T-helper 2 cell treated with Interferon-gamma antibody and Interleukin-4, amounts not matched to agents 5 μg/mL and 100 μg/mL, for 36 hours (primary cell): Measurements from ENCODE around the gene AVEN.
A peak's percentile ranks its signal among the peaks of the same experiment; 100 is the strongest.
"Not testable (repeated sequence)": the region's sequence is repeated elsewhere in the genome, so short reads cannot be mapped to it uniquely, and the experiment has no call there.

Experiments
- DNase-seq: peaks from one replicate; pipeline ENCODE4 v3.0.0; 2021; ENCODE audit warnings: low spot score
- H3K27ac Mint-ChIP-seq: one replicate; pipeline ENCODE4 v1.8.0; 2021; ENCODE audit warnings: mild to moderate bottlenecking, mixed read lengths
- H3K27me3 Mint-ChIP-seq: one replicate; pipeline ENCODE4 v1.8.0; 2021; ENCODE audit warnings: low read depth, mixed read lengths
- H3K36me3 Mint-ChIP-seq: one replicate; pipeline ENCODE4 v1.8.0; 2021; ENCODE audit warnings: low read depth, mixed read lengths
- H3K4me1 Mint-ChIP-seq: one replicate; pipeline ENCODE4 v1.8.0; 2021; ENCODE audit warnings: low read depth, mixed read lengths
- H3K4me3 Mint-ChIP-seq: one replicate; pipeline ENCODE4 v1.8.0; 2022; ENCODE audit warnings: mild to moderate bottlenecking, moderate library complexity, mixed read lengths
- H3K9me3 Mint-ChIP-seq: one replicate; pipeline ENCODE4 v1.8.0; 2021; ENCODE audit warnings: mixed read lengths

AVEN gene

DNA sequence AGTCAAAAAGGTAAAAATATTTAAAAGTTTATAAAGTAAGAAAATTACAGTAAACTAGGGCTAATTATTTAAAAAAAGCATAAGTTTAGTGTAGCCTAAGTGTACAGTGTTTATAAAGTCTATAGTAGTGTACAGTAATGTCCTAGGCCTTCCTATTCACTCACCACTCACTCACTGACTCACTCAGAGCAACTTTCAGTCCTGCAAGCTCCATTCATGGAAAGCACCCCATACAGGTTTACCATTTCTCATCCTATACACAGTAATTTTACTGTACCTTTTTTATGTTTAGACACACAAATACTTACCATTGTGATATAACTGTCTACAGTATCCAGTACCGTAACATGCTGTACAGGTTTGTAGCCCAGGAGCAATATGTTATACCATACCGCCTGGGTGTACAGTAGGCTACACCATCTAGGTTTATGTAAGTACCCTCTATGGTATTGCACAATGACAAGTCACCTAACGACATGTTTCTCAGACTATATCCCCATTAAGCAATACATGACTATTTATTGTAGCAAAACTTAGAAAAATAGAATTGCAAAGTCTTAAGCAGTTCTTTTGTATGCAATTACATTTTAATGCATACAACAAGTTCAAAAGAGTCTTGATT, 19.5 kb downstream of the AVEN start:
- peaks cover 3% of the 10 kb centered on the region for H3K27me3 Mint-ChIP-seq
- peaks cover 11% of the 10 kb centered on the region for H3K36me3 Mint-ChIP-seq
- H3K4me1 Mint-ChIP-seq = peaks cover 21% of the 10 kb centered on the region
- no peak overlapping the region for H3K4me3 Mint-ChIP-seq
- H3K9me3 Mint-ChIP-seq = peaks cover 13% of the 10 kb centered on the region
- no peak for DNase-seq
- H3K27ac Mint-ChIP-seq = no peak overlapping the region

DNA sequence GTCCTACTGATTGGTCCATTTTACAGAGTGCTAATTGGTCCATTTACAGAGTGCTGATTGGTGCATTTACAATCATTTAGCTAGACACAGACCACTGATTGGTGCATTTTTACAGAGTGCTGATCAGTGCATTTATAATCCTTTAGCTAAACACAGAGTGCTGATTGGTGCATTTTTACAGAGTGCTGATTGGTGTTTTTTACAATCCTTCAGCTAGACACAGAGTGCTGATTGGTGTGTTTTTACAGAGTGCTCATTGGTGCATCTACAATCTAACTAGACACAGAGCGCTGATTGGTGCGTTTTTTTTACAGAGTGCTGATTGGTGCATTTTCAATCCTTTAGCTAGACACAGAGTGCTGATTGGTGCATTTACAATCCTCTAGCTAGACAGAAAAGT, 20.3 kb downstream of the AVEN start:
- Mint-ChIP-seq H3K4me3 (peak overlapping the region; percentile 83), H3K36me3 (peaks cover 11% of the 10 kb centered on the region), H3K27ac (peak overlapping the region; percentile 83), H3K4me1 (peaks cover 21% of the 10 kb centered on the region), H3K9me3 (peaks cover 13% of the 10 kb centered on the region)
- H3K27me3 Mint-ChIP-seq, DNase-seq: not testable (repeated sequence)

DNA sequence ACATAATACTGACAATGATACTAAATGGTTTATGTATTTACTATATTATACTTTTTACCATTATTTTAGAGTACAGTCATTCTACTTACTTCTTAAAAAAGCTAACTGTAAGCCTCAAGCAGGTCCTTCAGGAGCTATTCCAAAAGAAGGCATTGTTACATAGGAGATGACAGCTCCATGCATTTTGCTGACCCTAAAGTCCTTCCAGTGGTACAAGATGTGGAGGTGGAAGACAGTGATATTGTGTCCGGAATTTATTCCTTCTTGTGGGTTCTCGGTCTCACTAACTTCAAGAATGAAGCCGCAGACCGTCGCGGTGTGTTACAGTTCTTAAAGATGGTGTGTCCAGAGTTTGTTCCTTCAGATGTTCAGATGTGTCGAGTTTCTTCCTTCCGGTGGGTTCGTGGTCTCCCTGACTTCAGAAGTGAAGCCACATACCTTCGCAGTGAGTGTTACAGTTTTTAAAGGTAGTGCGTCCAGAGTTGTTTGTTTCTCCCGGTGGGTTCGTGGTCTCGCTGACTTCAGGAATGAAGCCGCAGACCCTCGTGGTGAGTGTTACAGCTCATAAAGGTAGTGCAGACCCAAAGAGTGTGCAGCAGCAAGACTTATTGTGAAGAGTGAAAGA, 20.9 kb downstream of the AVEN start:
- peaks cover 3% of the 10 kb centered on the region for H3K27me3 Mint-ChIP-seq
- H3K4me3 Mint-ChIP-seq = peak overlapping the region; percentile 83
- H3K36me3 Mint-ChIP-seq = peaks cover 11% of the 10 kb centered on the region
- H3K27ac Mint-ChIP-seq = peak overlapping the region; percentile 83
- H3K4me1 Mint-ChIP-seq = peaks cover 21% of the 10 kb centered on the region
- DNase-seq = peak; percentile 43
- H3K9me3 Mint-ChIP-seq = peaks cover 13% of the 10 kb centered on the region

DNA sequence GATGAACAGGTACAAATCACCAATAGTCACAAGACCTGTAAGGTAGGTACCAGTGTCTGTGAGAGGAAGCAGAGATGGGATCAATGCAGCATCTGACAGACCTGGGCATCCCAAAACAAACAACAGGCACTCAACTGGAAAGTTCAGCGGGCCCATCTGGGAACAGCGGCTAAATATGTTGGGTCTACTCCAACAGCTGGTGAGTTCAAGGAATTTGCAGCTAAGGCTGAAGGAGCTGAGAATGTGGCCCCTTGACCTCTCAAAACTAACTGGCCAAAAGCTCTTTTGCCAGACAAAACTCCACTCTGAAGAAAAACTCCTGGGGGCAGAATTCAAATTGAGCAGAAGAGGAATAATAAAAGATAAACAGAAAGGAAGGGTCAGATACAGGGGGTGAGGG, 24.4 kb downstream of the AVEN start:
- Mint-ChIP-seq H3K9me3 (peaks cover 6% of the 10 kb centered on the region), H3K4me1 (peaks cover 15% of the 10 kb centered on the region), H3K27ac (no peak overlapping the region), H3K36me3 (peaks cover 5% of the 10 kb centered on the region), H3K27me3 (peaks cover 5% of the 10 kb centered on the region), H3K4me3 (no peak overlapping the region)
- DNase-seq = no peak

DNA sequence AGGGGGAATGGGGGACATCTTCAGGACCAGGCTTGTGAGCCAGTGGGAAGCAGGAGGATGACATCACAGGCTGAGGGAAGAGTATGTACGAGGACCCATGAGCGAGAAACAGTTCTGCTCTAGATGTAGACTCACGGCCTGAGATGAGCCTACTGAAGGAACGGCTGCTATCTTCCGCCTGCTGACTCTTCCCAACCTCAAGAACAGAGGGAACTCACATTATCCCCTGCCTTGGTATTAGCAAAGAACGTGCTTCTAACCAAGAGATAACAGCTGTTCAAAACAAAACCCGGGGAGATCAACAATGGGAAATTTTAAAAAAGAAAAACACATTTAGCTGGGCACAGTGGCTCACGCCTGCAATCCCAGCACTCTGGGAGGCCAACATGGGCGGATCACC, 25.3 kb downstream of the AVEN start:
- Mint-ChIP-seq H3K27ac (no peak overlapping the region), H3K27me3 (peaks cover 5% of the 10 kb centered on the region), H3K36me3 (peaks cover 5% of the 10 kb centered on the region), H3K4me1 (peaks cover 13% of the 10 kb centered on the region), H3K4me3 (no peak overlapping the region), H3K9me3 (peaks cover 6% of the 10 kb centered on the region)
- DNase-seq = no peak

DNA sequence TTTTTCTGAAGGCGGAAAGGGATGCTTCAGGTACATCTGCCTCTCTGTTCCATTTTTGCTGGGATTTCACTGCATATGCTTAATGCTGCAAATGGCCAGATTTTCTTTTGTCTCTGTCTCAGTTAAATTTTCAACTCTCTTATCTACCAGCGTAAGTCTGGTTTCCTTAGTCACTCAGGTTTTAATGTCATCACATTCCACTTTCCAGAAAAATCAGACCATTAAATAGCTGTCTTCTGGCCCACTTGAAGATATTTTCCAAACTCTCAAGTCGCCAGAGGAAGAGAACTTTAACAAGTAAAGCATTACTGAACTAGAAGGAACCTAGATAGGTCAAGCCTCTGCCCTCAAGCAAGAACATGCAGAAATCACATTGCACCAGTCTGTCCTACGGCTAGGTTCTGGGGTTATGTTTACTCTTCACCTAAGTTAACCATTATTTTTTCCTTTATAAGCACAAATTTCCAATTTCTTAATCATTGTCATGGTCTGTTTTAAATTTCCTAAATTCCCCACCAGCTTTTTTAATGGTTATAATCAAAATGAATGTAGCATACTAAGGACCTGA, 26.5 kb downstream of the AVEN start:
- Mint-ChIP-seq H3K36me3 (peaks cover 2% of the 10 kb centered on the region), H3K4me1 (peaks cover 6% of the 10 kb centered on the region), H3K27me3 (peaks cover 5% of the 10 kb centered on the region), H3K9me3 (no peaks in the 10 kb centered on the region), H3K27ac (no peak overlapping the region), H3K4me3 (no peak overlapping the region)
- no peak for DNase-seq

DNA sequence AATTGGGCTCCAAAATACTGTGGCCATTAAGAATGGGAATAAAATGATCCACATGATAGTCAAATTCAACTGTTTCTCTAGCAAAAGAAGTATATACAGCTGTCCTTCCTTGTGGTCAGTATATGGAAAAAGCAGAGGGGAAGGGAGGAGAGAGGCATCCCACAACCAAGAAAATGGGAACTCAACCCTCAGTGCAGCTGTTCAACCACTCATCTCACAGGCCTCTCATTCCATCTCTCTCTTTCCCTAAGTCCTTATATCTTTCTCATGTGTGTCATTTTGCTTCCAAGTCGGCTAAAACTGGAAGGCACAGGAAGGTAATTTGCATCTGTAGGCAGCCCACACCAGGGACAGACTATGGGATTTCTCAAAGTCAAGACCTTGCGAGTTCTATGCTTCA, 27.5 kb downstream of the AVEN start:
- H3K27ac Mint-ChIP-seq = no peak overlapping the region
- peaks cover 2% of the 10 kb centered on the region for H3K27me3 Mint-ChIP-seq
- no peaks in the 10 kb centered on the region for H3K9me3 Mint-ChIP-seq
- no peak for DNase-seq
- no peaks in the 10 kb centered on the region for H3K36me3 Mint-ChIP-seq
- H3K4me1 Mint-ChIP-seq = peaks cover 2% of the 10 kb centered on the region
- no peak overlapping the region for H3K4me3 Mint-ChIP-seq

DNA sequence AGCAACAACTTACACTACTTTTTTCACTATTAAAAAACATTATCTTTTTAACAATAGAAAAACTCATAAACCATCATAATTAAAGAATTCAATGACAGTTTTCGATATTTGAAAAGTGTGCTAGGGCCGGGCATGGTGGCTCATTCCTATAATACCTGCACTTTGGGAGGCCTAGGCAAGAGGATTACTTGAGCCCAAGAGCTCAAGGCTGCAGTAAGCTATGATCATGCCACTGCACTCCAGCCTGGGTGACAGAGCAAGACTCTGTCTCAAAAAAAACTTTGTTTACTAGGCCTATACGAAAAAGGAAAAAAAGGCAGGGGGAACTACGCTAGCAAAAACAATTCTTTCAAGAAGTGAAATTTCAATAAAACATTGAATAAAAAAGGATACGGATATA, 28.1 kb downstream of the AVEN start:
- Mint-ChIP-seq H3K9me3 (no peaks in the 10 kb centered on the region), H3K4me1 (peaks cover 2% of the 10 kb centered on the region)

DNA sequence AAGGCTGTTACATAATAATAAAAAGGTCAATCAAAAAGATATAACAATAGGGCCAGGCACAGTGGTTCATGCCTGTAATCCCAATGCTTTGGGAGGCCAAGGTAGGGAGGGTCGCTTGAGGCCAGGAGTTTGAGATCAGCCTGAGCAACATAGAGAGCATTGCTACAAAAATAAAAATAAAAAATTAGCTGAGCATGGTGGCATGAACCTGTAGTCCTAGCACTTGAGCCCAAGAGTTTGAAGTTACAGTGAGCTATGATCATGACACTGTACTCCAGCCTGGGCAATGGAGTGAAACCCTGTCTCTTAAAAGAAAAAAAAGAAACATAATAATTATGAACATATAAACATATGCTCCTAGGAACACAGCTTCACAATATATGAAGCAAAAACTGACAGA, 29.3 kb downstream of the AVEN start:
- no peak for DNase-seq
- Mint-ChIP-seq H3K36me3 (no peaks in the 10 kb centered on the region), H3K4me1 (peaks cover 2% of the 10 kb centered on the region), H3K9me3 (no peaks in the 10 kb centered on the region), H3K27ac (no peak overlapping the region), H3K27me3 (peaks cover 2% of the 10 kb centered on the region), H3K4me3 (no peak overlapping the region)

More for the DNA sequence above, 28.1 kb downstream of the AVEN start:
- DNase-seq = no peak
- no peak overlapping the region for H3K27ac Mint-ChIP-seq
- H3K27me3 Mint-ChIP-seq = peaks cover 2% of the 10 kb centered on the region
- no peaks in the 10 kb centered on the region for H3K36me3 Mint-ChIP-seq
- no peak overlapping the region for H3K4me3 Mint-ChIP-seq

DNA sequence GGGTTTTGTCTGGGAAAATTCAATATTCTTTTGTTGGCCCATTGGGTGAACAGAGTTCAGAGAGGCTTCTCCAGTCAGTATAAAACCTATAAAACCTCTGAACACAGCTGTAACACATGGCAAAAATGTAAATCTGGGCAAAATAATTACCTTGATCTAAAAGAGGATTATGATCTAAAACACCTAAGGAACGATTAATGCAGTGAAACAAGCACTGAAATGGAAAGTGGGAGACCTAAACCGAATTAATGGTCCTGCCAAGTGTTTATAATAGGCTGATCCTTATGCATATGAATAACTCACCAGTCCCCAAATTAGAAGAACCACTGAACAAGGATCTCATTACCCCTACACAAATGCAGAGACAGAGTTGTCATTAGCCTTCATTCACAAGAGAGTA, 32.6 kb downstream of the AVEN start:
- Mint-ChIP-seq H3K4me3 (no peak overlapping the region), H3K27ac (no peak overlapping the region), H3K9me3 (no peaks in the 10 kb centered on the region), H3K27me3 (peaks cover 2% of the 10 kb centered on the region), H3K36me3 (no peaks in the 10 kb centered on the region), H3K4me1 (peaks cover 2% of the 10 kb centered on the region)
- DNase-seq = no peak

DNA sequence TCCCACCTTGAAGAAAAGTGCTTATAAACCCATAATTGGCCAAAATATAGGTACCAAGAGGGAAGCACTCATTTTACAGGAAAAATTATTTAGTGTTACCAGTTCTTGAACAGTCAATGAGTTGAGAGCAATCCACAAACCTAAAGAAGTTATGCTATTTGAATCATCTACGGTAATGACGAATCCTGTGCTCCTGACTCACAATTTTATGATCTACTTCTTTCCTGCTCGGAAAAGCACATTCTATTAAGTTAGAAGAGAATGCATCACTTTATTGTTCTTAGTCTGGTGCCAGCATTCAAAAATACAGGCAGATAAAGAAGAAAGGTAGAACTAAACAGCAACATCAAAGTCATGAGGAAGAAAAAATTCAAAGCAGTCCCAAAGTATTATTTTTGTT, 37.5 kb downstream of the AVEN start:
- Mint-ChIP-seq H3K27ac (no peak overlapping the region), H3K4me1 (no peaks in the 10 kb centered on the region), H3K4me3 (no peak overlapping the region), H3K9me3 (no peaks in the 10 kb centered on the region), H3K36me3 (no peaks in the 10 kb centered on the region), H3K27me3 (no peaks in the 10 kb centered on the region)
- DNase-seq = no peak

DNA sequence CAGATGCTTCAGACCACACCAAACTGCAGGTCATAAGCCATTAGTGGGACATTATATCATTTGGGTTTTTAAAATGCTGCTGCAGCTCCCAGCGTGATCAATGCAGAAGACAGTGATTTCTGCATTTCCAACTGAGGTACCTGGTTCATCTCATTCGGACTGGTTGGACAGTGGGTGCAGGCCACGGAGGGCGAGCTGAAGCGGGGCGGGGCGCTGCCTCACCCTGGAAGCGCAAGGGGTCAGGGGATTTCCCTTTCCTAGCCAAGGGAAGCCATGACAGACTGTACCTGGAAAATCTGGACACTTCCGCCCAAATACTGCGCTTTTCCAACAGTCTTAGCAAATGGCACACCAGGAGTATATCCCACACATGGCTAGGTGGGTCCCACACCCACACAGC, 43.3 kb downstream of the AVEN start:
- not testable (repeated sequence) for DNase-seq, H3K4me1 Mint-ChIP-seq, H3K27me3 Mint-ChIP-seq, H3K9me3 Mint-ChIP-seq, H3K36me3 Mint-ChIP-seq, H3K4me3 Mint-ChIP-seq, H3K27ac Mint-ChIP-seq

DNA sequence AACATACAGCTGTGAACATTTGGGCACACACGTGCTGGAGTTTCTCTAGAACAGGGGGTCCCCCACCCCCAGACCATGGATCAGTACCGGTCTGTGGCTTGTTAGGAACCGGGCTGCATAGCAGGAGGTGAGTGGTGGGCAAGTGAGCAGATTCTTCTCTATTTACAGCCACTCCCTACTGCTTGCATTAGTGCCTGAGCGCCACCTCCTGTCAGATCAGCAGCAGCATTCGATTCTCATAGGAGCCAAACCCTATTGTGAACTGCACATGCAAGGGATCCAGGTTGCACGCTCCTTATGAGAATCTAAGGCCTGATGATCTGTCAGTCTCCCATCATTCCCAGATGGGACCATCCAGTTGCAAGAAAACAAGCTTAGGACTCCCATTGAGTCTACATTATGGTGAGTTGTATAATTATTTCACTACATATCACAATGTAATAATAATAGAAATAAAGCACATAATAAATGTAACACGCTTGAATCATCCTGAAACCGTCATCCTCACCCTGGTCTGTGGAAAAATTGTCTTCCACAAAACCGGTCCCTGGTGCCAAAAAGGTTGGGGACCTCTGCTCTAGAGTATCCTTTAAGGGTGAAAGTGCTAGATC, 44.9 kb downstream of the AVEN start:
- DNase-seq = no peak
- H3K27me3 Mint-ChIP-seq = no peaks in the 10 kb centered on the region

DNA sequence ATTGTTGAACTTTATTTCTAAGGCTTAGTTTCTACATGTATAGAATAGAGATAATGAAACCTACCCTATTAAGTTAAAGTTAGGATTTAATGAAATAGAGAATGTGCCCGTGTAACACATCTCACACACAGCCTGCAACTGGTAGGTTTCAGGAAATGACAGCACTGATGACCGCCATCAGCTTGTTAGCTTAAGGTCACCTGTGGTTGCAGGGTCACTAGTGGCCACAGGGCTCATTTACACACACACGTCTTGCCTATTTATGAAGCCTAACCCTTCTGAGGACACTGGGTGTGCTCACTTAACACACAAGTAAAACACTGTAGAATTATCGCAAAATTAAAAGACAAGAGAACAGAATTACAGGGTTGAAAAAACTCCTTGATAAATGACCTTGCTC, 50.6 kb downstream of the AVEN start:
- Mint-ChIP-seq H3K36me3 (no peaks in the 10 kb centered on the region), H3K27me3 (no peaks in the 10 kb centered on the region), H3K4me3 (no peak overlapping the region), H3K4me1 (peaks cover 1% of the 10 kb centered on the region), H3K9me3 (no peaks in the 10 kb centered on the region), H3K27ac (no peak overlapping the region)
- no peak for DNase-seq

More for the DNA sequence above, 44.9 kb downstream of the AVEN start:
- no peak overlapping the region for H3K4me3 Mint-ChIP-seq
- no peaks in the 10 kb centered on the region for H3K9me3 Mint-ChIP-seq
- no peaks in the 10 kb centered on the region for H3K36me3 Mint-ChIP-seq
- peaks cover 1% of the 10 kb centered on the region for H3K4me1 Mint-ChIP-seq
- no peak overlapping the region for H3K27ac Mint-ChIP-seq
